Measurements from ENCODE around the gene MIAT. TPM values are rescaled to one million over a fixed set of nuclear protein-coding genes. Genes with fewer than 3 reads are reported as not detected.

The MIAT gene
- total and polyA plus RNA-seq, 3 donors from 2014 or later: 1.7 to 3.3 (median 2.4) TPM

DNA sequence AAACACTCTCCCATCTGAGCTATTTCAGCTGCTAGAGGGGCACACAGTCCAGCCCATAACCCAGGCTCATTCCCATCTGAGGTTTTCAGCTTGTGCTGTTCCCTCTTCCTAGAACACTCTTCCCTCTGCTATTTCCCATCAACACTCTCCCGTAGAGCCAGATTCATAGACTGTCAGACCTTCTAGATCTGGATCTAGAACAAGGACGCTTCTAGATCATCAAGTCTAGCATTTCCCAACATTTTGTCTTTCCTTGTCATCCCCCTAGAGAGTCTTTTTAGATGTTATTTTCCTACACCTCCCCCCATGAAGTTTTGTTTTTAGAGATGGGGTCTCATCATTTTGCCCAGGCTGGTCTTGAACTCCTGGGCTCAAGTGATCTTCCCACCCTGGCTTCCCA, 22.3 kb upstream of the MIAT start:
- 91 to 96% methylated on average over 2 of the region's 2 CpGs for WGBS, 2 donors

DNA sequence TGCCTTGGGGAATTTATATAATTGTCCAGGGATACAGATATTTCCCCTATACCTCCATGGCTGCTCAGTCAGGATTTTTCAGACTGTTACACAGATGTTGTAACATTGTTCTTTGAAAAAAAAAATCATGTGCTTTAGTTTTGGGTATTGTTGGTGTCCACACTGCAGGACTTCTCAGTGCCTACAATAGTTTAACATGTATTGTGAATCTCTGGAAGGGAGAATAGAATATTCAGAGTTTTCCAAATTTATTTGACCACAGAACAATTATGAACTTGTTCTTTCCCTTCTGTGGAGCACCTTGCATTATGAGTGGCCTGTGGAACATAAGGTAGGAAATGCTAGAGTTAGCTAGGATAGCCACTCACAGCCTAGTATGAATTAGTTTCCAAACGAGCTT, 21.1 kb upstream of the MIAT start:
- Histone ChIP-seq H3K9me3 (no peaks in the 10 kb centered on the region), H3K36me3 (ENCODE audit: low read depth, missing control alignments) (no peaks in the 10 kb centered on the region), H3K4me1 (no peaks in the 10 kb centered on the region), H3K27ac (no peak overlapping the region), H3K27me3 (no peaks in the 10 kb centered on the region), H3K4me3 (no peak overlapping the region)
- no peak for DNase-seq
- TF ChIP-seq POLR2A (IDR thresholded peaks at IDR 0.05): no peak
- TF ChIP-seq, protein P1, sequence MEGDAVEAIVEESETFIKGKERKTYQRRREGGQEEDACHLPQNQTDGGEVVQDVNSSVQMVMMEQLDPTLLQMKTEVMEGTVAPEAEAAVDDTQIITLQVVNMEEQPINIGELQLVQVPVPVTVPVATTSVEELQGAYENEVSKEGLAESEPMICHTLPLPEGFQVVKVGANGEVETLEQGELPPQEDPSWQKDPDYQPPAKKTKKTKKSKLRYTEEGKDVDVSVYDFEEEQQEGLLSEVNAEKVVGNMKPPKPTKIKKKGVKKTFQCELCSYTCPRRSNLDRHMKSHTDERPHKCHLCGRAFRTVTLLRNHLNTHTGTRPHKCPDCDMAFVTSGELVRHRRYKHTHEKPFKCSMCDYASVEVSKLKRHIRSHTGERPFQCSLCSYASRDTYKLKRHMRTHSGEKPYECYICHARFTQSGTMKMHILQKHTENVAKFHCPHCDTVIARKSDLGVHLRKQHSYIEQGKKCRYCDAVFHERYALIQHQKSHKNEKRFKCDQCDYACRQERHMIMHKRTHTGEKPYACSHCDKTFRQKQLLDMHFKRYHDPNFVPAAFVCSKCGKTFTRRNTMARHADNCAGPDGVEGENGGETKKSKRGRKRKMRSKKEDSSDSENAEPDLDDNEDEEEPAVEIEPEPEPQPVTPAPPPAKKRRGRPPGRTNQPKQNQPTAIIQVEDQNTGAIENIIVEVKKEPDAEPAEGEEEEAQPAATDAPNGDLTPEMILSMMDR (IDR thresholded peaks at IDR 0.05): no peak
- 48 to 72% methylated on average over 1 of the region's 1 CpG for WGBS, 2 donors
- intact Hi-C loops (cut with DNase I; ENCODE audit: low total_unique reads): no loop called here

More for the DNA sequence above, 22.3 kb upstream of the MIAT start:
- no peaks in the 10 kb centered on the region for H3K4me1 ChIP-seq
- TF ChIP-seq POLR2A (IDR thresholded peaks at IDR 0.05): no peak
- TF ChIP-seq, protein P1 (IDR thresholded peaks at IDR 0.05): no peak
- DNase-seq: no peak
- H3K4me3 ChIP-seq: no peak overlapping the region
- no peaks in the 10 kb centered on the region for H3K27me3 ChIP-seq
- no peaks in the 10 kb centered on the region for H3K9me3 ChIP-seq
- no peaks in the 10 kb centered on the region for H3K36me3 ChIP-seq (ENCODE audit: low read depth, missing control alignments)
- intact Hi-C loops (cut with DNase I; ENCODE audit: low total_unique reads): no loop called here
- no peak overlapping the region for H3K27ac ChIP-seq

DNA sequence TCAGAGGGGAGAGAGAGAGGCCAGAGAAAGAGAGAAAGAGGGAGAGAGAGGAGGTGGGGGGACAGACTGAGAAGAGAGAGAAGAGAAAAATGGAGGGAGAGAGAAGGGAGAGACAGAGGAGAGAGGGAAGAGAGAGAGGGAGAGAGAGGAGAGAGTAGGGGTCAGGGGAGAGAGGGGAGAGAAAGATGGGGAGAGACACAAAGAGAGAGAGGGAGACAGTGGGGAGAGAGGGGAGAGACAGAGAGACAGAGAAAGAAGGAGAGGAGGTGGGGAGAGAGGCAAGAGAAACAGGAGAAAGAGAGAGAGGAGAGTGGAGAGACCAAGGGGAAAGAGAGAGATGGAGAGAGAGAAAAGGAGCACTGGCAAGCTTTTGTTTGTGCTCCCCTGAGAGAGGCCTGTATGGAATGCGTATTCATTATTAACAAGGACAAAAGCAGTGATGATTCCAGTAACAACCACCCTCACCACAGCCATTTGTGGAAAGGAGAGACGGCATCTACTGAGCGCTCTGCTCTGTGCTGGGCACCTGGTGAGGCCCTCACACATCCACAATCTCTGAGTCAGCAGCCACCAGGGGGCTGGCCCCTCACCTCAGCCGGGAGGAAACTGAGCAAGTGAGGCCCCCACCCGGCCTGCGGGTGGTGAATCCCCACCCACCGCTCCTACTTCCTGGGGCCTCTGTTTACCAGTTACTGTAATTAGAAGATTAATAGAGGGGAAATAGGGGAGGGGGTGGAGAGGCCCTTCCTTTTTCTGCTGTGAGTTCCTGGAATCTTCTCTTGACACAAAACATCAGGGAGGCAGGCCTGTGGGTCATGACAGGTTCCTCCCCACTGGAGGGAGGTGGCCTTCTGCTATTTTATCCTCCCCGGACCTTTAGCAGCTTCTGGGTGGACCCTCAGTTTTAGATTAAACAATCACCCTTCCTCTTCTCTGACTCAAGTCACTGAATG, 14.6 kb upstream of the MIAT start:
- Histone ChIP-seq H3K27ac (no peak overlapping the region), H3K4me3 (no peak overlapping the region), H3K27me3 (no peaks in the 10 kb centered on the region), H3K36me3 (ENCODE audit: low read depth, missing control alignments) (no peaks in the 10 kb centered on the region), H3K4me1 (no peaks in the 10 kb centered on the region), H3K9me3 (no peaks in the 10 kb centered on the region)
- WGBS, 2 donors: 57 to 67% methylated on average over 8 of the region's 8 CpGs
- no peak for DNase-seq
- intact Hi-C loops (cut with DNase I; ENCODE audit: low total_unique reads): no loop called here
- TF ChIP-seq, protein P1 (IDR thresholded peaks at IDR 0.05): no peak
- TF ChIP-seq POLR2A (IDR thresholded peaks at IDR 0.05): no peak

DNA sequence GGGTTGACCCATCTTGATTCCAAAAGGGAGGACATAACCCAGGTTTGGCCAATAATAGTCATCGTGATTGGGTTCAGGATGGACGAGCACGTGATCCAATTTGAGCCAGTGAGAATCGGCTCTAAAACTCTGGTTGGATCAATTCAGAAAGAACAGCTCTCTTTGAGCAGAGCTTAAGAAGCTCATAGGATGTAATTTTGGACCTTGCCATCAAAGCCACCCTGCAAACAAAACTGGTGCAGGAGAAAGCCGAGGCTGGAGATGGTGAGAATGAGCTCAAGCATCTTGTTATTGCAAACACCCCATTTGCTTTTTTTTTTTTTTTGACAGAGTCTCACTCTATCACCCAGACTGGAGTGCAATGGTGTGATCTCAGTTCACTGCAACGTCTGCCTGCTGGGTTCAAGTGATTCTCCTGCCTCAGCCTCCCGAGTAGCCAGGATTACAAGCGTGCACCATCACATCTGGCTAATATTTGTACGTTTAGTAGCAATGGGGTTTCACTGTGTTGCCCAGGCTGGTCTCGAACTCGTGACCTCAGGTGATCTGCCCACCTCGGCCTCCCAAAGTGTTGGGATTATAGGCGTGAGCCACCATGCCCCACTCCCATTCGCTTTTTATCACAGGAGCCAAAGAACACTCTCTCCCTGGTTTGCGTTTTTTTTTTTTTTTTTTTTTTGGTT, 13.8 kb upstream of the MIAT start:
- no peak overlapping the region for H3K4me3 ChIP-seq
- 81 to 87% methylated on average over 14 to 15 of the region's 15 CpGs for WGBS, 2 donors
- intact Hi-C loops (cut with DNase I; ENCODE audit: low total_unique reads): no loop called here

More for the DNA sequence above, 13.8 kb upstream of the MIAT start:
- Histone ChIP-seq H3K36me3 (ENCODE audit: low read depth, missing control alignments) (no peaks in the 10 kb centered on the region), H3K27ac (no peak overlapping the region), H3K9me3 (no peaks in the 10 kb centered on the region), H3K4me1 (no peaks in the 10 kb centered on the region), H3K27me3 (no peaks in the 10 kb centered on the region)
- DNase-seq: no peak
- TF ChIP-seq POLR2A (IDR thresholded peaks at IDR 0.05): no peak
- TF ChIP-seq, protein P1 (IDR thresholded peaks at IDR 0.05): no peak
